K562 (cell line): ENCODE results near the gene TMEM63C. TPM values are rescaled to one million over a fixed set of nuclear protein-coding genes. Genes with fewer than 3 reads are reported as not detected.

ENCODE experiments used
- CREB1 ChIP-seq, 2 experiments: sonication (generic) in 1 of 2; formaldehyde crosslinking in 1 of 2; IDR thresholded peaks; 2 replicates each; pipeline versions ENCODE4 v1.6.1 to v1.8.0; 2012 to 2022; ENCODE audit warnings: inconsistent platforms in 1 of 2, mild to moderate bottlenecking in 1 of 2, missing genetic modification reagents in 1 of 2, moderate library complexity in 1 of 2
- NR3C1 ChIP-seq: sonication (generic); formaldehyde crosslinking; IDR thresholded peaks from 2 replicates; pipeline ENCODE4 v1.8.1; 2022; ENCODE audit warnings: missing genetic modification reagents
- ZNF311 ChIP-seq: fragments of 250-450 bp; sonication (Bioruptor Pico); IDR thresholded peaks from 2 replicates; pipeline ENCODE4 v1.4.0; 2020; ENCODE audit warnings: mild to moderate bottlenecking, moderate library complexity
- polyA plus RNA-seq, 8 experiments: library from polyadenylated mRNA; depleted of rRNA in 4 of 8; stranded (reverse) in 5 of 8; unstranded in 3 of 8; fragments of >200 nt; fragmentation: Nextera tagmentation in 2 of 8; fragmentation: Illumina TruSeq in 1 of 8; extraction: Ambion mirVana in 2 of 8; extraction: Trizol in 1 of 8; gene quantifications; 2 replicates each; pipeline versions ENCODE4 v1.2.1 to v1.2.3, GENCODE V29; 2011 to 2014; ENCODE audit warnings: inconsistent platforms in 1 of 8, missing spikeins in 1 of 8
- total RNA-seq, 7 experiments: library from RNA; depleted of rRNA in 6 of 7; stranded (reverse); fragments of >200 nt in 6 of 7; fragmentation: Illumina TruSeq in 2 of 7; extraction: Trizol in 2 of 7; gene quantifications; 2 replicates each; pipeline versions ENCODE4 v1.2.1 to v1.2.3, GENCODE V29; 2011 to 2021; ENCODE audit warnings: low replicate concordance in 1 of 7
- TF ChIP-seq, protein P1 (sequence below): fragments of 450-650 bp; IDR thresholded peaks from 2 replicates; pipeline ENCODE4 v1.6.1; 2016; ENCODE audit warnings: mild to moderate bottlenecking, moderate library complexity

The TMEM63C gene
- total and polyA plus RNA-seq, 9 of the 15 experiments (the other 6 are each of a cell fraction or from before 2014, with no cell fraction given): 0.07 TPM; not detected in 8

DNA sequence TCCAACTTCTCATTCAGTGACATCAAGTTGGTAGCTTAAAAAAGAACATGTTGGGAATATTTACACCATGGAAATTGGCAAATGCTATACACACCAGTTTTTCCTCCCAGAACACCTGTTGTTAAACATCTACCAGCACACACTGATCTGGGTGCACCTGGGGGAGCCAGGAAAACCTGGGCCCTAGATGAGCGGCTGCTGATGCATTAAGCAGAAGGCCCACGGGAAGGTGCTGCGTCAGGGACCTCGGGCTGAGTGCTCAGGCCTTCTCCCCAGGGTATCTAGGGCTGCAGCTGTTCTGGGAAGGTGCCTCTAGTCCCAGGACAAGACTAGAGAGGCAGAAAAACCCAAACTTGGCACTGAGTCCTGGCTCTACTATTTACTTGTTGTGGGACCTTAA lies 92.2 kb downstream of the TMEM63C start (continued):
- TF ChIP-seq, protein P1, sequence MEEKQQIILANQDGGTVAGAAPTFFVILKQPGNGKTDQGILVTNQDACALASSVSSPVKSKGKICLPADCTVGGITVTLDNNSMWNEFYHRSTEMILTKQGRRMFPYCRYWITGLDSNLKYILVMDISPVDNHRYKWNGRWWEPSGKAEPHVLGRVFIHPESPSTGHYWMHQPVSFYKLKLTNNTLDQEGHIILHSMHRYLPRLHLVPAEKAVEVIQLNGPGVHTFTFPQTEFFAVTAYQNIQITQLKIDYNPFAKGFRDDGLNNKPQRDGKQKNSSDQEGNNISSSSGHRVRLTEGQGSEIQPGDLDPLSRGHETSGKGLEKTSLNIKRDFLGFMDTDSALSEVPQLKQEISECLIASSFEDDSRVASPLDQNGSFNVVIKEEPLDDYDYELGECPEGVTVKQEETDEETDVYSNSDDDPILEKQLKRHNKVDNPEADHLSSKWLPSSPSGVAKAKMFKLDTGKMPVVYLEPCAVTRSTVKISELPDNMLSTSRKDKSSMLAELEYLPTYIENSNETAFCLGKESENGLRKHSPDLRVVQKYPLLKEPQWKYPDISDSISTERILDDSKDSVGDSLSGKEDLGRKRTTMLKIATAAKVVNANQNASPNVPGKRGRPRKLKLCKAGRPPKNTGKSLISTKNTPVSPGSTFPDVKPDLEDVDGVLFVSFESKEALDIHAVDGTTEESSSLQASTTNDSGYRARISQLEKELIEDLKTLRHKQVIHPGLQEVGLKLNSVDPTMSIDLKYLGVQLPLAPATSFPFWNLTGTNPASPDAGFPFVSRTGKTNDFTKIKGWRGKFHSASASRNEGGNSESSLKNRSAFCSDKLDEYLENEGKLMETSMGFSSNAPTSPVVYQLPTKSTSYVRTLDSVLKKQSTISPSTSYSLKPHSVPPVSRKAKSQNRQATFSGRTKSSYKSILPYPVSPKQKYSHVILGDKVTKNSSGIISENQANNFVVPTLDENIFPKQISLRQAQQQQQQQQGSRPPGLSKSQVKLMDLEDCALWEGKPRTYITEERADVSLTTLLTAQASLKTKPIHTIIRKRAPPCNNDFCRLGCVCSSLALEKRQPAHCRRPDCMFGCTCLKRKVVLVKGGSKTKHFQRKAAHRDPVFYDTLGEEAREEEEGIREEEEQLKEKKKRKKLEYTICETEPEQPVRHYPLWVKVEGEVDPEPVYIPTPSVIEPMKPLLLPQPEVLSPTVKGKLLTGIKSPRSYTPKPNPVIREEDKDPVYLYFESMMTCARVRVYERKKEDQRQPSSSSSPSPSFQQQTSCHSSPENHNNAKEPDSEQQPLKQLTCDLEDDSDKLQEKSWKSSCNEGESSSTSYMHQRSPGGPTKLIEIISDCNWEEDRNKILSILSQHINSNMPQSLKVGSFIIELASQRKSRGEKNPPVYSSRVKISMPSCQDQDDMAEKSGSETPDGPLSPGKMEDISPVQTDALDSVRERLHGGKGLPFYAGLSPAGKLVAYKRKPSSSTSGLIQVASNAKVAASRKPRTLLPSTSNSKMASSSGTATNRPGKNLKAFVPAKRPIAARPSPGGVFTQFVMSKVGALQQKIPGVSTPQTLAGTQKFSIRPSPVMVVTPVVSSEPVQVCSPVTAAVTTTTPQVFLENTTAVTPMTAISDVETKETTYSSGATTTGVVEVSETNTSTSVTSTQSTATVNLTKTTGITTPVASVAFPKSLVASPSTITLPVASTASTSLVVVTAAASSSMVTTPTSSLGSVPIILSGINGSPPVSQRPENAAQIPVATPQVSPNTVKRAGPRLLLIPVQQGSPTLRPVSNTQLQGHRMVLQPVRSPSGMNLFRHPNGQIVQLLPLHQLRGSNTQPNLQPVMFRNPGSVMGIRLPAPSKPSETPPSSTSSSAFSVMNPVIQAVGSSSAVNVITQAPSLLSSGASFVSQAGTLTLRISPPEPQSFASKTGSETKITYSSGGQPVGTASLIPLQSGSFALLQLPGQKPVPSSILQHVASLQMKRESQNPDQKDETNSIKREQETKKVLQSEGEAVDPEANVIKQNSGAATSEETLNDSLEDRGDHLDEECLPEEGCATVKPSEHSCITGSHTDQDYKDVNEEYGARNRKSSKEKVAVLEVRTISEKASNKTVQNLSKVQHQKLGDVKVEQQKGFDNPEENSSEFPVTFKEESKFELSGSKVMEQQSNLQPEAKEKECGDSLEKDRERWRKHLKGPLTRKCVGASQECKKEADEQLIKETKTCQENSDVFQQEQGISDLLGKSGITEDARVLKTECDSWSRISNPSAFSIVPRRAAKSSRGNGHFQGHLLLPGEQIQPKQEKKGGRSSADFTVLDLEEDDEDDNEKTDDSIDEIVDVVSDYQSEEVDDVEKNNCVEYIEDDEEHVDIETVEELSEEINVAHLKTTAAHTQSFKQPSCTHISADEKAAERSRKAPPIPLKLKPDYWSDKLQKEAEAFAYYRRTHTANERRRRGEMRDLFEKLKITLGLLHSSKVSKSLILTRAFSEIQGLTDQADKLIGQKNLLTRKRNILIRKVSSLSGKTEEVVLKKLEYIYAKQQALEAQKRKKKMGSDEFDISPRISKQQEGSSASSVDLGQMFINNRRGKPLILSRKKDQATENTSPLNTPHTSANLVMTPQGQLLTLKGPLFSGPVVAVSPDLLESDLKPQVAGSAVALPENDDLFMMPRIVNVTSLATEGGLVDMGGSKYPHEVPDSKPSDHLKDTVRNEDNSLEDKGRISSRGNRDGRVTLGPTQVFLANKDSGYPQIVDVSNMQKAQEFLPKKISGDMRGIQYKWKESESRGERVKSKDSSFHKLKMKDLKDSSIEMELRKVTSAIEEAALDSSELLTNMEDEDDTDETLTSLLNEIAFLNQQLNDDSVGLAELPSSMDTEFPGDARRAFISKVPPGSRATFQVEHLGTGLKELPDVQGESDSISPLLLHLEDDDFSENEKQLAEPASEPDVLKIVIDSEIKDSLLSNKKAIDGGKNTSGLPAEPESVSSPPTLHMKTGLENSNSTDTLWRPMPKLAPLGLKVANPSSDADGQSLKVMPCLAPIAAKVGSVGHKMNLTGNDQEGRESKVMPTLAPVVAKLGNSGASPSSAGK: no peak
- no peak for TF ChIP-seq ZNF311 (CRISPR knock-in tag)
- TF ChIP-seq NR3C1 (CRISPR knock-in tag): no peak
- no peak for TF ChIP-seq CREB1 (IDR thresholded peaks at IDR 0.05)
- no peak for TF ChIP-seq CREB1 (CRISPR knock-in tag; IDR thresholded peaks at IDR 0.05)
